GM18951 (cell line): ENCODE results near the gene ZCCHC18.
"Not testable (repeated sequence)": the region's sequence is repeated elsewhere in the genome, so short reads cannot be mapped to it uniquely, and the experiment has no call there.

ENCODE experiments used
- POLR2A ChIP-seq: IDR thresholded peaks from 4 replicates; pipeline ENCODE4 v1.6.1; 2011; ENCODE audit warnings: mild to moderate bottlenecking; ENCODE audit not compliant: insufficient read length, insufficient read depth; ENCODE audit errors: extremely low read depth
- in situ Hi-C: fragments of 300-500 bp; cut with MboI; formaldehyde crosslinking; loops from one replicate; pipeline ENCODE4 v1.12.0; 2022; ENCODE audit warnings: low sequenced_read_pairs, mixed read lengths, inconsistent platforms; ENCODE audit not compliant: unreplicated experiment

ZCCHC18 gene

GRCh38 chrX:104112326-104112951 is at the start of gene ZCCHC18:
TSS of gene ZCCHC18 (plus strand) at chrX:104112523. CDS start at chrX:104114112, 1,589 bp downstream.
- in situ Hi-C loops, result no loop called here
- peak; percentile 63 for TF ChIP-seq POLR2A

- in situ Hi-C loops, result loop anchor here (25.0 kb wide), 1 partner anchor 125 kb away; no protein-coding TSS in a partner anchor
Measured at GRCh38 chrX:104062636-104063035, 49.7 kb upstream of the ZCCHC18 start.

- in situ Hi-C loops, result not testable (repeated sequence)
Measured at GRCh38 chrX:104075778-104076445, 36.4 kb upstream of the ZCCHC18 start, which contains the start of gene TMSB15C. TSS of gene TMSB15C (minus strand) at chrX:104076236.

- in situ Hi-C loops, result not testable (repeated sequence)
Measured at GRCh38 chrX:104077854-104078253, 34.5 kb upstream of the ZCCHC18 start.

- in situ Hi-C loops, result no loop called here
- TF ChIP-seq POLR2A, result no peak
Measured at GRCh38 chrX:104084063-104084462, 28.3 kb upstream of the ZCCHC18 start.

GRCh38 chrX:104084534-104085277 is 27.6 kb upstream of the ZCCHC18 start:
- TF ChIP-seq POLR2A, result no peak
- in situ Hi-C loops, result no loop called here

- TF ChIP-seq POLR2A, result no peak
- in situ Hi-C loops, result no loop called here
Measured at GRCh38 chrX:104085477-104085876, 26.8 kb upstream of the ZCCHC18 start.

- TF ChIP-seq POLR2A, result no peak
- in situ Hi-C loops, result no loop called here
Measured at GRCh38 chrX:104085919-104086318, 26.4 kb upstream of the ZCCHC18 start.

- TF ChIP-seq POLR2A, result no peak
- in situ Hi-C loops, result no loop called here
Measured at GRCh38 chrX:104098151-104098808, 14.0 kb upstream of the ZCCHC18 start.

GRCh38 chrX:104098919-104099318 is 13.4 kb upstream of the ZCCHC18 start:
- in situ Hi-C loops, result no loop called here

GRCh38 chrX:104104676-104105075 is 7.6 kb upstream of the ZCCHC18 start:
- no peak for TF ChIP-seq POLR2A
- in situ Hi-C loops, result no loop called here

More at GRCh38 chrX:104098919-104099318, 13.4 kb upstream of the ZCCHC18 start:
- no peak for TF ChIP-seq POLR2A

- no peak for TF ChIP-seq POLR2A
- in situ Hi-C loops, result no loop called here
Measured at GRCh38 chrX:104105330-104106262, 6.7 kb upstream of the ZCCHC18 start.

- no peak for TF ChIP-seq POLR2A
- in situ Hi-C loops, result no loop called here
Measured at GRCh38 chrX:104108955-104109354, 3.4 kb upstream of the ZCCHC18 start.

- in situ Hi-C loops, result not testable (repeated sequence)
Measured at GRCh38 chrX:104110491-104111240, 1.7 kb upstream of the ZCCHC18 start.
